SK-N-SH (cell line): ENCODE results near the gene SORCS3. TPM values are rescaled to one million over a fixed set of nuclear protein-coding genes. Genes with fewer than 3 reads are reported as not detected.

Experiments used
- CTCF ChIA-PET: fragments of 300-600, 350-600 bp; formaldehyde crosslinking; extraction: SDS; loops from one replicate; lab custom pipeline; 2021; lab: Yijun Ruan, JAX
- POLR2A ChIA-PET: fragments of 350-600 bp; sonication (Branson Sonifier 250); formaldehyde crosslinking; extraction: SDS; loops from one replicate; lab custom pipeline; 2020; ENCODE audit warnings: antibody characterized with exemption, inconsistent platforms; lab: Yijun Ruan, JAX
- DNase-seq: peaks from one replicate; pipeline ENCODE4 v3.0.0; 2012
- H2AFZ ChIP-seq: fragments of 200-600 bp; sonication (generic); 2 replicates; pipeline ENCODE4 v1.8.1; 2016; ENCODE audit warnings: antibody characterized with exemption, mild to moderate bottlenecking, low read depth
- H3F3A ChIP-seq: fragments of 200-600 bp; sonication (generic); replicated peaks from 2 replicates; pipeline ENCODE3; 2016; ENCODE audit warnings: antibody characterized with exemption, mild to moderate bottlenecking; ENCODE audit not compliant: insufficient read depth
- H3K27ac ChIP-seq, 2 experiments: fragments of 200-500 bp in 1 of 2; fragments of 200-600 bp in 1 of 2; sonication (Bioruptor generic) in 1 of 2; sonication (generic), shearing (Covaris generic) in 1 of 2; 2 replicates each; pipeline versions ENCODE4 v1.5.1 to v1.6.1; 2014 to 2016; ENCODE audit warnings: low read depth in 2 of 2, inconsistent platforms in 1 of 2, low read length in 1 of 2, mild to moderate bottlenecking in 1 of 2, mixed read lengths in 1 of 2
- H3K27me3 ChIP-seq: fragments of 200-600 bp; sonication (generic), shearing (Covaris generic); 2 replicates; pipeline ENCODE4 v1.6.1; 2016; ENCODE audit warnings: mixed run types; ENCODE audit not compliant: insufficient read depth
- H3K36me3 ChIP-seq, 2 experiments: fragments of 200-500 bp in 1 of 2; fragments of 200-600 bp in 1 of 2; sonication (Bioruptor generic) in 1 of 2; sonication (generic) in 1 of 2; replicated peaks in 1 of 2; 2 replicates each; pipeline versions ENCODE3 to v1.5.1; 2014 to 2016; ENCODE audit warnings: low read length in 1 of 2, mild to moderate bottlenecking in 1 of 2; ENCODE audit not compliant: insufficient read depth in 2 of 2, control insufficient read depth in 1 of 2
- H3K4me1 ChIP-seq, 2 experiments: fragments of 200-500 bp in 1 of 2; fragments of 200-600 bp in 1 of 2; sonication (Bioruptor generic) in 1 of 2; sonication (generic), shearing (Covaris generic) in 1 of 2; 2 replicates each; pipeline versions ENCODE4 v1.5.1 to v1.6.1; 2014 to 2016; ENCODE audit warnings: low read depth in 1 of 2, low read length in 1 of 2, mixed run types in 1 of 2; ENCODE audit not compliant: insufficient read depth in 2 of 2, control insufficient read depth in 1 of 2
- H3K4me2 ChIP-seq: fragments of 200-600 bp; sonication (generic), shearing (Covaris generic); 2 replicates; pipeline ENCODE4 v1.6.1; 2017; ENCODE audit warnings: mixed run types
- H3K4me3 ChIP-seq, 2 experiments: fragments of 200-500 bp in 1 of 2; fragments of 200-600 bp in 1 of 2; sonication (Bioruptor generic) in 1 of 2; sonication (generic), shearing (Covaris generic) in 1 of 2; 2 replicates each; pipeline versions ENCODE4 v1.5.1 to v1.8.1; 2014 to 2016; ENCODE audit warnings: low read depth in 2 of 2, inconsistent platforms in 1 of 2, low read length in 1 of 2, mild to moderate bottlenecking in 1 of 2, mixed read lengths in 1 of 2, moderate library complexity in 1 of 2
- H3K79me2 ChIP-seq: fragments of 200-600 bp; sonication (generic); 2 replicates; pipeline ENCODE4 v1.8.1; 2017; ENCODE audit warnings: mild to moderate bottlenecking; ENCODE audit not compliant: insufficient read depth
- H3K9ac ChIP-seq: fragments of 200-600 bp; sonication (generic); 2 replicates; pipeline ENCODE4 v1.6.1; 2017; ENCODE audit warnings: mixed run types
- H3K9me2 ChIP-seq: fragments of 200-600 bp; sonication (generic); 2 replicates; pipeline ENCODE4 v1.6.1; 2017; ENCODE audit warnings: mixed run types
- H3K9me3 ChIP-seq: fragments of 200-600 bp; sonication (generic); 2 replicates; pipeline ENCODE4 v1.6.1; 2017; ENCODE audit warnings: mixed run types, mild to moderate bottlenecking, moderate library complexity
- H4K20me1 ChIP-seq: fragments of 200-600 bp; sonication (generic); 2 replicates; pipeline ENCODE4 v1.6.1; 2017; ENCODE audit warnings: mild to moderate bottlenecking, mixed run types; ENCODE audit not compliant: insufficient read depth
- EP300 ChIP-seq, 2 experiments: IDR thresholded peaks; 2 replicates each; pipeline versions ENCODE4 v1.4.0 to v1.6.1; 2012; ENCODE audit warnings: borderline replicate concordance in 1 of 2, low read depth in 1 of 2, low read length in 1 of 2
- EZH2phosphoT487 ChIP-seq: fragments of 200-600 bp; sonication (generic); IDR thresholded peaks from 2 replicates; pipeline ENCODE4 v1.6.1; 2017; ENCODE audit warnings: low read depth, mixed run types, mild to moderate bottlenecking, antibody characterized with exemption, moderate library complexity, borderline replicate concordance
- FOSL2 ChIP-seq: IDR thresholded peaks from 2 replicates; pipeline ENCODE4 v1.4.0; 2012; ENCODE audit warnings: low read depth, mild to moderate bottlenecking, moderate library complexity, borderline replicate concordance
- FOXJ3 ChIP-seq: sonication (generic); formaldehyde crosslinking; IDR thresholded peaks from 2 replicates; pipeline ENCODE4 v1.5.1; 2020; ENCODE audit warnings: mild to moderate bottlenecking, missing genetic modification reagents
- FOXM1 ChIP-seq: IDR thresholded peaks from 2 replicates; pipeline ENCODE4 v1.4.0; 2012; ENCODE audit warnings: low read depth, mild to moderate bottlenecking
- GABPA ChIP-seq: IDR thresholded peaks from 2 replicates; pipeline ENCODE4 v1.4.0; 2012; ENCODE audit warnings: low read depth, mild to moderate bottlenecking
- GATA2 ChIP-seq: sonication (generic); formaldehyde crosslinking; IDR thresholded peaks from 2 replicates; pipeline ENCODE4 v1.5.0; 2020; ENCODE audit warnings: mild to moderate bottlenecking, missing genetic modification reagents
- JUND ChIP-seq: IDR thresholded peaks from 2 replicates; pipeline ENCODE4 v1.4.0; 2012
- MXI1 ChIP-seq: IDR thresholded peaks from 2 replicates; pipeline ENCODE4 v1.6.1; 2012; ENCODE audit warnings: mild to moderate bottlenecking, low read depth, low read length, improper control_type of control experiment
- RCOR1 ChIP-seq: fragments of 150-350 bp; IDR thresholded peaks from 2 replicates; pipeline ENCODE4 v1.6.1; 2017; ENCODE audit warnings: antibody characterized with exemption, low read length
- TAF1 ChIP-seq: IDR thresholded peaks from 2 replicates; pipeline ENCODE4 v1.6.1; 2012; ENCODE audit warnings: low read depth, mild to moderate bottlenecking, low read length, moderate library complexity, borderline replicate concordance
- TCF12 ChIP-seq: IDR thresholded peaks from 2 replicates; pipeline ENCODE4 v1.4.0; 2012
- TEAD4 ChIP-seq: IDR thresholded peaks from 2 replicates; pipeline ENCODE4 v1.4.0; 2012; ENCODE audit warnings: mild to moderate bottlenecking, borderline replicate concordance; ENCODE audit not compliant: insufficient read depth
- USF2 ChIP-seq: fragments of 150-350 bp; IDR thresholded peaks from 2 replicates; pipeline ENCODE4 v1.6.1; 2017; ENCODE audit warnings: antibody characterized with exemption, low read length, low read depth, borderline replicate concordance
- WGBS: methylation state at CpG from one replicate; pipeline ENCODE4 v1.1.6; 2017; ENCODE audit warnings: low lambda C conversion rate; 5-methylcytosine and 5-hydroxymethylcytosine counted together
- polyA plus RNA-seq, 3 experiments: library from polyadenylated mRNA; depleted of rRNA; stranded (reverse); fragments of >200 nt; gene quantifications; 2 replicates each; pipeline ENCODE4 v1.2.3, GENCODE V29; 2012
- TF ChIP-seq, protein P1 (sequence below): IDR thresholded peaks from 2 replicates; pipeline ENCODE4; 2012
- TF ChIP-seq, protein P2 (sequence below): fragments of 150-350 bp; IDR thresholded peaks from 2 replicates; pipeline ENCODE4 v1.6.1; 2016; ENCODE audit warnings: mild to moderate bottlenecking, low read depth, low read length

SORCS3 gene
- polyA plus RNA-seq, 1 of the 3 experiments (the other 2 are of a cell fraction), result not detected

- CTCF ChIA-PET, result no interaction called here
- Histone ChIP-seq H3K4me1 (peaks cover 0 to 6% of the 10 kb centered on the region in 2 experiments; a peak in 1 of 4 replicates), H3K9me3 (no peaks in the 10 kb centered on the region), H3K79me2 (no peaks in the 10 kb centered on the region), H3K27ac (no peak overlapping the region), H4K20me1 (no peaks in the 10 kb centered on the region), H3K4me3 (no peak overlapping the region), H3F3A (no peaks in the 10 kb centered on the region), H3K36me3 (no peaks in the 10 kb centered on the region), H3K9ac (no peak overlapping the region), H3K9me2 (no peaks in the 10 kb centered on the region), H3K27me3 (no peaks in the 10 kb centered on the region), H3K4me2 (no peak overlapping the region), H2AFZ (no peak overlapping the region)
- peak; percentile 3 for DNase-seq
- TF ChIP-seq FOSL2 (no peak), JUND (no peak), FOXJ3 (CRISPR knock-in tag) (no peak), GATA2 (CRISPR knock-in tag) (peak; percentile 27; the same call in 1 of the 2 replicates)
- TF ChIP-seq, protein P1, sequence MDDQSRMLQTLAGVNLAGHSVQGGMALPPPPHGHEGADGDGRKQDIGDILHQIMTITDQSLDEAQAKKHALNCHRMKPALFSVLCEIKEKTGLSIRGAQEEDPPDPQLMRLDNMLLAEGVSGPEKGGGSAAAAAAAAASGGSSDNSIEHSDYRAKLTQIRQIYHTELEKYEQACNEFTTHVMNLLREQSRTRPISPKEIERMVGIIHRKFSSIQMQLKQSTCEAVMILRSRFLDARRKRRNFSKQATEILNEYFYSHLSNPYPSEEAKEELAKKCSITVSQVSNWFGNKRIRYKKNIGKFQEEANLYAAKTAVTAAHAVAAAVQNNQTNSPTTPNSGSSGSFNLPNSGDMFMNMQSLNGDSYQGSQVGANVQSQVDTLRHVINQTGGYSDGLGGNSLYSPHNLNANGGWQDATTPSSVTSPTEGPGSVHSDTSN, result no peak
- TF ChIP-seq, all 33 proteins: peak for 1
- 10% methylated on average over 3 of the region's 3 CpGs for WGBS
- POLR2A ChIA-PET, result no interaction called here
These were observed 499.5 kb downstream of the SORCS3 start for GRCh38 chr10:105140600-105140999.

GRCh38 chr10:105145711-105146110 lies 504.6 kb downstream of the SORCS3 start:
- no peaks in the 10 kb centered on the region; a peak in 1 of 4 replicates for H3K4me1 ChIP-seq
- no peak overlapping the region for H3K27ac ChIP-seq
- no peak overlapping the region for H3K4me2 ChIP-seq
- no peak overlapping the region for H2AFZ ChIP-seq
- no peaks in the 10 kb centered on the region for H3K27me3 ChIP-seq
- no peaks in the 10 kb centered on the region for H3F3A ChIP-seq
- no peaks in the 10 kb centered on the region for H3K79me2 ChIP-seq
- no peaks in the 10 kb centered on the region for H4K20me1 ChIP-seq
- H3K9ac ChIP-seq, result no peak overlapping the region
- H3K9me3 ChIP-seq, result no peaks in the 10 kb centered on the region
- POLR2A ChIA-PET, result no interaction called here
- no peak overlapping the region for H3K4me3 ChIP-seq
- CTCF ChIA-PET, result interaction anchor here (1.1 kb wide), 1 partner anchor 15 kb away, joined by 3 read pairs; no protein-coding TSS in a partner anchor
- no peaks in the 10 kb centered on the region for H3K9me2 ChIP-seq
- no peak for DNase-seq
- TF ChIP-seq EP300 (IDR thresholded peaks at IDR 0.05; ENCODE audit: borderline replicate concordance in 1 of 2, low read depth in 1 of 2, low read length in 1 of 2), result no peak
- no peak for TF ChIP-seq RCOR1
- no peak for TF ChIP-seq GABPA
- no peak for TF ChIP-seq FOXM1
- no peak for TF ChIP-seq MXI1
- TF ChIP-seq USF2, result no peak
- no peak for TF ChIP-seq FOSL2
- no peak for TF ChIP-seq TEAD4
- TF ChIP-seq, protein P2, sequence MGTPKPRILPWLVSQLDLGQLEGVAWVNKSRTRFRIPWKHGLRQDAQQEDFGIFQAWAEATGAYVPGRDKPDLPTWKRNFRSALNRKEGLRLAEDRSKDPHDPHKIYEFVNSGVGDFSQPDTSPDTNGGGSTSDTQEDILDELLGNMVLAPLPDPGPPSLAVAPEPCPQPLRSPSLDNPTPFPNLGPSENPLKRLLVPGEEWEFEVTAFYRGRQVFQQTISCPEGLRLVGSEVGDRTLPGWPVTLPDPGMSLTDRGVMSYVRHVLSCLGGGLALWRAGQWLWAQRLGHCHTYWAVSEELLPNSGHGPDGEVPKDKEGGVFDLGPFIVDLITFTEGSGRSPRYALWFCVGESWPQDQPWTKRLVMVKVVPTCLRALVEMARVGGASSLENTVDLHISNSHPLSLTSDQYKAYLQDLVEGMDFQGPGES, result no peak
- TF ChIP-seq EZH2phosphoT487, result no peak
- no peak for TF ChIP-seq TCF12
- no peak for TF ChIP-seq GATA2 (CRISPR knock-in tag)
- TF ChIP-seq, protein P1, result no peak
- TF ChIP-seq TAF1, result no peak
- H3K36me3 ChIP-seq, result no peaks in the 10 kb centered on the region
- WGBS, result 9% methylated on average over 2 of the region's 2 CpGs
